Suppressor macrophage treated with lipopolysaccharide for 4 hours (primary cell): Measurements from ENCODE around the gene AP1S2.
"Not testable (repeated sequence)": the region's sequence is repeated elsewhere in the genome, so short reads cannot be mapped to it uniquely, and the experiment has no call there.

ENCODE experiments used
- DNase-seq: peaks from one replicate; pipeline ENCODE4 v3.0.0-alpha.2; 2020

The AP1S2 gene

GRCh38 chrX:15854712-15855567, at the start of gene AP1S2:
AP1S2 (minus strand) TSS chrX:15854813; CDS start chrX:15852524, 2,289 bp downstream.
- peak; percentile 95 for DNase-seq

- DNase-seq, result peak; percentile 71
Measured at GRCh38 chrX:15903186-15903681, 48.6 kb upstream of the AP1S2 start.

- DNase-seq, result no peak
Measured at GRCh38 chrX:15895334-15895733, 40.7 kb upstream of the AP1S2 start.

GRCh38 chrX:15894724-15895123, 40.1 kb upstream of the AP1S2 start:
- no peak for DNase-seq

- DNase-seq, result peak; percentile 29
Measured at GRCh38 chrX:15890463-15890862, 35.9 kb upstream of the AP1S2 start.

GRCh38 chrX:15888062-15888461, 33.4 kb upstream of the AP1S2 start:
- DNase-seq, result no peak

- no peak for DNase-seq
Measured at GRCh38 chrX:15883540-15883863, 28.9 kb upstream of the AP1S2 start.

- DNase-seq, result peak; percentile 68
Measured at GRCh38 chrX:15882704-15883539, 28.3 kb upstream of the AP1S2 start.

GRCh38 chrX:15881381-15881897, 26.8 kb upstream of the AP1S2 start:
- DNase-seq, result no peak

- DNase-seq, result not testable (repeated sequence)
Measured at GRCh38 chrX:15877914-15878313, 23.3 kb upstream of the AP1S2 start.

- no peak for DNase-seq
Measured at GRCh38 chrX:15877380-15877779, 22.8 kb upstream of the AP1S2 start.

GRCh38 chrX:15874672-15875071, 20.1 kb upstream of the AP1S2 start:
- DNase-seq, result no peak

GRCh38 chrX:15873566-15873965, 19.0 kb upstream of the AP1S2 start:
- no peak for DNase-seq

- DNase-seq, result no peak
Measured at GRCh38 chrX:15870310-15870709, 15.7 kb upstream of the AP1S2 start.

GRCh38 chrX:15869695-15870094, 15.1 kb upstream of the AP1S2 start:
- DNase-seq, result no peak

GRCh38 chrX:15866147-15866546, 11.5 kb upstream of the AP1S2 start:
- DNase-seq, result peak; percentile 12

GRCh38 chrX:15864629-15865028, 10.0 kb upstream of the AP1S2 start:
- peak; percentile 9 for DNase-seq

- peak; percentile 14 for DNase-seq
Measured at GRCh38 chrX:15864023-15864422, 9.4 kb upstream of the AP1S2 start.

- DNase-seq, result peak; percentile 53
Measured at GRCh38 chrX:15860921-15861320, 6.3 kb upstream of the AP1S2 start.

- DNase-seq, result no peak
Measured at GRCh38 chrX:15858051-15858450, 3.4 kb upstream of the AP1S2 start.

GRCh38 chrX:15856636-15857035, 2.0 kb upstream of the AP1S2 start:
- DNase-seq, result no peak

GRCh38 chrX:15856222-15856587, 1.6 kb upstream of the AP1S2 start:
- peak; percentile 59 for DNase-seq

- peak; percentile 27 for DNase-seq
Measured at GRCh38 chrX:15855568-15856221, 1.1 kb upstream of the AP1S2 start.
